HepG2 (cell line): Measurements from ENCODE around the gene GH2. TPM values are rescaled to one million over a fixed set of nuclear protein-coding genes. Genes with fewer than 3 reads are reported as not detected.

Experiments
- GATAD1 ChIP-seq: IDR thresholded peaks from 2 replicates; pipeline ENCODE4 v1.6.1; 2016; ENCODE audit warnings: missing genetic modification reagents, missing compliant biosample characterization
- GATAD2A ChIP-seq: IDR thresholded peaks from 2 replicates; pipeline ENCODE4 v1.6.1; 2016
- GLI4 ChIP-seq: sonication (generic); formaldehyde crosslinking; IDR thresholded peaks from 2 replicates; pipeline ENCODE4 v1.5.1; 2020; ENCODE audit warnings: missing genetic modification reagents, mild to moderate bottlenecking, moderate library complexity, borderline replicate concordance
- MED13 ChIP-seq: sonication (generic); formaldehyde crosslinking; IDR thresholded peaks from 2 replicates; pipeline ENCODE4 v1.5.0; 2020; ENCODE audit warnings: missing genetic modification reagents
- NFE2L1 ChIP-seq: sonication (generic); formaldehyde crosslinking; IDR thresholded peaks from 2 replicates; pipeline ENCODE4 v1.4.0; 2020; ENCODE audit warnings: missing genetic modification reagents, mild to moderate bottlenecking, borderline replicate concordance
- NPAS2 ChIP-seq: sonication (generic); formaldehyde crosslinking; IDR thresholded peaks from 2 replicates; pipeline ENCODE4 v1.8.0; 2022; ENCODE audit warnings: mild to moderate bottlenecking, missing genetic modification reagents, borderline replicate concordance
- SATB2 ChIP-seq: sonication (generic); formaldehyde crosslinking; IDR thresholded peaks from 2 replicates; pipeline ENCODE4 v1.5.0; 2020; ENCODE audit warnings: missing genetic modification reagents
- ZFP82 ChIP-seq: sonication (generic); formaldehyde crosslinking; IDR thresholded peaks from 2 replicates; pipeline ENCODE4 v1.5.1; 2020; ENCODE audit warnings: mild to moderate bottlenecking, missing genetic modification reagents, borderline replicate concordance
- ZNF746 ChIP-seq: sonication (generic); formaldehyde crosslinking; IDR thresholded peaks from 2 replicates; pipeline ENCODE4 v1.8.0; 2022; ENCODE audit warnings: mild to moderate bottlenecking, missing genetic modification reagents
- polyA plus RNA-seq, 8 experiments: library from polyadenylated mRNA; depleted of rRNA in 3 of 8; stranded (reverse) in 7 of 8; unstranded in 1 of 8; fragments of >200 nt; fragmentation: Illumina TruSeq in 4 of 8; extraction: Trizol in 4 of 8; gene quantifications; 2 replicates each; pipeline versions ENCODE4 v1.2.1 to v1.2.3, GENCODE V29; 2011 to 2016; ENCODE audit warnings: low read depth in 4 of 8, missing spikeins in 1 of 8, mixed read lengths in 1 of 8; ENCODE audit not compliant: insufficient read depth in 1 of 8
- total RNA-seq, 5 experiments: library from RNA; depleted of rRNA; stranded (reverse); fragments of >200 nt; fragmentation: Illumina TruSeq; extraction: Trizol; gene quantifications; 2 replicates each; pipeline ENCODE4 v1.2.3, GENCODE V29; 2016; ENCODE audit warnings: low read depth in 1 of 5
- TF ChIP-seq, protein P1 (sequence below), 2 experiments: sonication (generic) in 1 of 2; formaldehyde crosslinking in 1 of 2; IDR thresholded peaks; 2 replicates each; pipeline versions ENCODE4 v1.6.1 to v1.9.0; 2014 to 2022; ENCODE audit warnings: antibody characterized with exemption in 1 of 2, borderline replicate concordance in 1 of 2, inconsistent platforms in 1 of 2, low read depth in 1 of 2, missing genetic modification reagents in 1 of 2
- TF ChIP-seq, protein P2 (sequence below): sonication (generic); formaldehyde crosslinking; IDR thresholded peaks from 2 replicates; pipeline ENCODE4 v1.5.1; 2020; ENCODE audit warnings: mild to moderate bottlenecking, missing genetic modification reagents, moderate library complexity
- TF ChIP-seq, protein P3 (sequence below): sonication (generic); formaldehyde crosslinking; IDR thresholded peaks from 2 replicates; pipeline ENCODE4 v1.4.0; 2020; ENCODE audit warnings: missing genetic modification reagents
- TF ChIP-seq, protein P4 (sequence below): sonication (generic); formaldehyde crosslinking; IDR thresholded peaks from 2 replicates; pipeline ENCODE4 v1.5.0; 2020; ENCODE audit warnings: missing genetic modification reagents

GH2 gene
- total and polyA plus RNA-seq, 2 of the 13 experiments (the other 11 are each of a cell fraction or from before 2014, with no cell fraction given) = not detected

DNA sequence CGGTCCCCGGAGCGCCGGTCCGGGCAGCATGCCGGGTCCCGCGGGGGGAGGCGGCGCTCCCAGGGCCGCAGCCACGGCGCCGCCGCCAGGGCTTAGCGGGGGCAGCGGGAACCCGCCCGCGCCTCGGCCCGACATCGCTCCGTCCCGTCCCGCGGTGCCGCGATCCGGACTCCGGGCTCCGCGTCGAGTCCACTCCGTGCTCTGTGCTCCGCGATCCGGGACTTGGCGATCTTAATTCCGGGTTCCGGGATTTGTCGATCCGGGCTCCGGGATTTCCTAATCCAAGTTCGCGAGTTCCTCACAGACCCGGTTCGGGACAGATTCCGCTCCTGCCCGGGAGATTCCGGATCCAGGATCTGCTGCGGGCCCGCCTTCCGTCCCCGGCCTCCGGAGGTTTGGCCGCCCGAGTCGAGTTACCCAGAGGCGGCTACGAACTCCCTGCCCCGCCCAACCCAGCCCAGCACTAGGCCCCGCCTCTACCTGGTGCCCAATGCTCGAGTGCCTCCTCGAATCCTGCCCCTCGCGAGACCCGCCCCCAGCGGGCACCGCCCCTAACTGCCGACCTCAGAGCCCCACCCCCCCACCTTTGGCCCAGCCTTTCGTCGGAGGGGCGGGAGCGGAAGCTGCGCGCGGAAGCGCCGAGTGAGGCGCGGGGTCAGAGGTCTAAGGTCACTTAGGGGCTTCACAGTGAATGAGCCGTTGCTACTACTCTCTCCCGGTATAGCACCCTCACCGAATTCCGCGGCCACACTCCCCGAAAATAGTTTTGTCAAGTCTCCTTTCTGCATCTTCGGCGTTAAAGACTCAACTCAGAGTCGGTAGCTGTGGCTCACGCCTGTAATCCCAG is 39.0 kb downstream of the GH2 start, which contains the start of gene SMARCD2 (continued):
- TF ChIP-seq, protein P1, sequence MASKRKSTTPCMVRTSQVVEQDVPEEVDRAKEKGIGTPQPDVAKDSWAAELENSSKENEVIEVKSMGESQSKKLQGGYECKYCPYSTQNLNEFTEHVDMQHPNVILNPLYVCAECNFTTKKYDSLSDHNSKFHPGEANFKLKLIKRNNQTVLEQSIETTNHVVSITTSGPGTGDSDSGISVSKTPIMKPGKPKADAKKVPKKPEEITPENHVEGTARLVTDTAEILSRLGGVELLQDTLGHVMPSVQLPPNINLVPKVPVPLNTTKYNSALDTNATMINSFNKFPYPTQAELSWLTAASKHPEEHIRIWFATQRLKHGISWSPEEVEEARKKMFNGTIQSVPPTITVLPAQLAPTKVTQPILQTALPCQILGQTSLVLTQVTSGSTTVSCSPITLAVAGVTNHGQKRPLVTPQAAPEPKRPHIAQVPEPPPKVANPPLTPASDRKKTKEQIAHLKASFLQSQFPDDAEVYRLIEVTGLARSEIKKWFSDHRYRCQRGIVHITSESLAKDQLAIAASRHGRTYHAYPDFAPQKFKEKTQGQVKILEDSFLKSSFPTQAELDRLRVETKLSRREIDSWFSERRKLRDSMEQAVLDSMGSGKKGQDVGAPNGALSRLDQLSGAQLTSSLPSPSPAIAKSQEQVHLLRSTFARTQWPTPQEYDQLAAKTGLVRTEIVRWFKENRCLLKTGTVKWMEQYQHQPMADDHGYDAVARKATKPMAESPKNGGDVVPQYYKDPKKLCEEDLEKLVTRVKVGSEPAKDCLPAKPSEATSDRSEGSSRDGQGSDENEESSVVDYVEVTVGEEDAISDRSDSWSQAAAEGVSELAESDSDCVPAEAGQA (IDR thresholded peaks at IDR 0.05; ENCODE audit: low read depth) = peak; percentile 74
- TF ChIP-seq, protein P1 (CRISPR knock-in tag; IDR thresholded peaks at IDR 0.05; ENCODE audit: borderline replicate concordance) = peak; percentile 94; the same call in 1 of the 2 replicates
- TF ChIP-seq ZNF746 (CRISPR knock-in tag) (peak; percentile 80; the same call in 1 of the 2 replicates), ZFP82 (CRISPR knock-in tag) (peak; percentile 91; the same call in 1 of the 2 replicates), MED13 (CRISPR knock-in tag) (peak; percentile 92), GATAD2A (peak; percentile 92), SATB2 (CRISPR knock-in tag) (peak; percentile 85), NFE2L1 (no peak), GATAD1 (CRISPR knock-in tag) (peak; percentile 87), GLI4 (CRISPR knock-in tag) (peak; percentile 26; the same call in 1 of the 2 replicates), NPAS2 (CRISPR knock-in tag) (no peak)
- TF ChIP-seq, protein P2, sequence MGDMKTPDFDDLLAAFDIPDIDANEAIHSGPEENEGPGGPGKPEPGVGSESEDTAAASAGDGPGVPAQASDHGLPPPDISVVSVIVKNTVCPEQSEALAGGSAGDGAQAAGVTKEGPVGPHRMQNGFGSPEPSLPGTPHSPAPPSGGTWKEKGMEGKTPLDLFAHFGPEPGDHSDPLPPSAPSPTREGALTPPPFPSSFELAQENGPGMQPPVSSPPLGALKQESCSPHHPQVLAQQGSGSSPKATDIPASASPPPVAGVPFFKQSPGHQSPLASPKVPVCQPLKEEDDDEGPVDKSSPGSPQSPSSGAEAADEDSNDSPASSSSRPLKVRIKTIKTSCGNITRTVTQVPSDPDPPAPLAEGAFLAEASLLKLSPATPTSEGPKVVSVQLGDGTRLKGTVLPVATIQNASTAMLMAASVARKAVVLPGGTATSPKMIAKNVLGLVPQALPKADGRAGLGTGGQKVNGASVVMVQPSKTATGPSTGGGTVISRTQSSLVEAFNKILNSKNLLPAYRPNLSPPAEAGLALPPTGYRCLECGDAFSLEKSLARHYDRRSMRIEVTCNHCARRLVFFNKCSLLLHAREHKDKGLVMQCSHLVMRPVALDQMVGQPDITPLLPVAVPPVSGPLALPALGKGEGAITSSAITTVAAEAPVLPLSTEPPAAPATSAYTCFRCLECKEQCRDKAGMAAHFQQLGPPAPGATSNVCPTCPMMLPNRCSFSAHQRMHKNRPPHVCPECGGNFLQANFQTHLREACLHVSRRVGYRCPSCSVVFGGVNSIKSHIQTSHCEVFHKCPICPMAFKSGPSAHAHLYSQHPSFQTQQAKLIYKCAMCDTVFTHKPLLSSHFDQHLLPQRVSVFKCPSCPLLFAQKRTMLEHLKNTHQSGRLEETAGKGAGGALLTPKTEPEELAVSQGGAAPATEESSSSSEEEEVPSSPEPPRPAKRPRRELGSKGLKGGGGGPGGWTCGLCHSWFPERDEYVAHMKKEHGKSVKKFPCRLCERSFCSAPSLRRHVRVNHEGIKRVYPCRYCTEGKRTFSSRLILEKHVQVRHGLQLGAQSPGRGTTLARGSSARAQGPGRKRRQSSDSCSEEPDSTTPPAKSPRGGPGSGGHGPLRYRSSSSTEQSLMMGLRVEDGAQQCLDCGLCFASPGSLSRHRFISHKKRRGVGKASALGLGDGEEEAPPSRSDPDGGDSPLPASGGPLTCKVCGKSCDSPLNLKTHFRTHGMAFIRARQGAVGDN (CRISPR knock-in tag) = peak; percentile 88
- TF ChIP-seq, protein P3, sequence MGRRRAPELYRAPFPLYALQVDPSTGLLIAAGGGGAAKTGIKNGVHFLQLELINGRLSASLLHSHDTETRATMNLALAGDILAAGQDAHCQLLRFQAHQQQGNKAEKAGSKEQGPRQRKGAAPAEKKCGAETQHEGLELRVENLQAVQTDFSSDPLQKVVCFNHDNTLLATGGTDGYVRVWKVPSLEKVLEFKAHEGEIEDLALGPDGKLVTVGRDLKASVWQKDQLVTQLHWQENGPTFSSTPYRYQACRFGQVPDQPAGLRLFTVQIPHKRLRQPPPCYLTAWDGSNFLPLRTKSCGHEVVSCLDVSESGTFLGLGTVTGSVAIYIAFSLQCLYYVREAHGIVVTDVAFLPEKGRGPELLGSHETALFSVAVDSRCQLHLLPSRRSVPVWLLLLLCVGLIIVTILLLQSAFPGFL (CRISPR knock-in tag) = peak; percentile 49; the same call in 1 of the 2 replicates
- TF ChIP-seq, protein P4, sequence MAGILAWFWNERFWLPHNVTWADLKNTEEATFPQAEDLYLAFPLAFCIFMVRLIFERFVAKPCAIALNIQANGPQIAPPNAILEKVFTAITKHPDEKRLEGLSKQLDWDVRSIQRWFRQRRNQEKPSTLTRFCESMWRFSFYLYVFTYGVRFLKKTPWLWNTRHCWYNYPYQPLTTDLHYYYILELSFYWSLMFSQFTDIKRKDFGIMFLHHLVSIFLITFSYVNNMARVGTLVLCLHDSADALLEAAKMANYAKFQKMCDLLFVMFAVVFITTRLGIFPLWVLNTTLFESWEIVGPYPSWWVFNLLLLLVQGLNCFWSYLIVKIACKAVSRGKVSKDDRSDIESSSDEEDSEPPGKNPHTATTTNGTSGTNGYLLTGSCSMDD = no peak
